ENCODE measurements around the gene CDK5RAP3. TPM values are rescaled to one million over a fixed set of nuclear protein-coding genes. Genes with fewer than 3 reads are reported as not detected.
A peak's percentile ranks its signal among the peaks of the same experiment; 100 is the strongest.

The CDK5RAP3 gene
- total RNA-seq, 6 donors from 2014 or later = 76.6 to 661 (median 160) TPM

- H3K4me1 ChIP-seq = peaks cover 10 to 48% (median 38%) of the 10 kb centered on the region in 4 donors
These were observed 17.0 kb upstream of the CDK5RAP3 start for GRCh38 chr17:47953909-47954308.

GRCh38 chr17:47955497-47956461, 15.1 kb upstream of the CDK5RAP3 start:
- Histone ChIP-seq H3K4me1 (peaks cover 0 to 30% (median 20%) of the 10 kb centered on the region in 4 donors), H3K36me3 (peaks cover 0 to 10% (median 0%) of the 10 kb centered on the region in 4 donors), H3K27ac (peak overlapping the region; percentile 83 to 89 (median 85)), H3K9me3 (no peaks in the 10 kb centered on the region), H3K4me3 (peak overlapping the region in 3 of 4 donors; percentile 47 to 61 (median 58)), H3K27me3 (no peaks in the 10 kb centered on the region)
- WGBS, 2 donors = 63 to 85% methylated on average over 5 to 6 of the region's 7 CpGs
- DNase-seq = peak in 1 of 2 donors; percentile 94
- peak; percentile 58 to 90 for ATAC-seq (ENCODE audit: low FRiP score in 2 of 2)
- TF ChIP-seq CTCF (IDR thresholded peaks at IDR 0.05) = no peak
- TF ChIP-seq POLR2A (IDR thresholded peaks at IDR 0.05) = peak in 3 of 4 donors; percentile 49 to 89 (median 54)
- peak; percentile 70 to 78 for TF ChIP-seq POLR2AphosphoS5 (IDR thresholded peaks at IDR 0.05)
- TF ChIP-seq EP300 (IDR thresholded peaks at IDR 0.05) = peak in 3 of 4 donors; percentile 58 to 91 (median 76)

More at GRCh38 chr17:47953909-47954308, 17.0 kb upstream of the CDK5RAP3 start:
- no peak for DNase-seq
- no peaks in the 10 kb centered on the region for H3K9me3 ChIP-seq
- no peak for ATAC-seq (ENCODE audit: low FRiP score in 2 of 2)
- peak overlapping the region in 3 of 4 donors; percentile 12 to 61 (median 41) for H3K4me3 ChIP-seq
- H3K27me3 ChIP-seq = no peaks in the 10 kb centered on the region
- H3K27ac ChIP-seq = peak overlapping the region; percentile 71 to 89 (median 80)
- H3K36me3 ChIP-seq = peaks cover 0 to 10% (median 0%) of the 10 kb centered on the region in 4 donors
- TF ChIP-seq POLR2A (IDR thresholded peaks at IDR 0.05) (no peak), EP300 (IDR thresholded peaks at IDR 0.05) (no peak), CTCF (IDR thresholded peaks at IDR 0.05) (peak in 1 of 6 experiments; percentile 33), POLR2AphosphoS5 (IDR thresholded peaks at IDR 0.05) (no peak)

- no peak for TF ChIP-seq CTCF (IDR thresholded peaks at IDR 0.05)
- no peak for TF ChIP-seq POLR2A (IDR thresholded peaks at IDR 0.05)
- 54 to 56% methylated on average over 4 of the region's 4 CpGs for WGBS, 2 donors
- H3K27me3 ChIP-seq = no peaks in the 10 kb centered on the region
- peak; percentile 19 to 28 for ATAC-seq (ENCODE audit: low FRiP score in 2 of 2)
- H3K9me3 ChIP-seq = no peaks in the 10 kb centered on the region
- DNase-seq = no peak
- peaks cover 0 to 3% (median 0%) of the 10 kb centered on the region in 4 donors for H3K36me3 ChIP-seq
- H3K27ac ChIP-seq = peak overlapping the region; percentile 83 to 89 (median 85)
- H3K4me1 ChIP-seq = peaks cover 0 to 18% (median 8%) of the 10 kb centered on the region in 4 donors
- peak overlapping the region in 3 of 4 donors; percentile 47 to 61 (median 58) for H3K4me3 ChIP-seq
These were observed 13.9 kb upstream of the CDK5RAP3 start for GRCh38 chr17:47956791-47957590.

GRCh38 chr17:47957591-47958490, 13.1 kb upstream of the CDK5RAP3 start, which contains the start of gene PRR15L:
Gene PRR15L (minus strand): TSS chr17:47957883. CDS start chr17:47953234, 4,649 bp downstream.
- peak within 1 kb of the TSS; percentile 83 to 89 (median 85) for H3K27ac ChIP-seq
- 36 to 43% methylated on average over 4 to 16 of the region's 16 CpGs for WGBS, 2 donors
- DNase-seq = peak in 1 of 2 donors; percentile 91

More at GRCh38 chr17:47957591-47958490, 13.1 kb upstream of the CDK5RAP3 start, which contains the start of gene PRR15L:
- ATAC-seq (ENCODE audit: low FRiP score in 2 of 2) = peak; percentile 42 to 81
- Histone ChIP-seq H3K9me3 (no peaks in the 10 kb centered on the region), H3K36me3 (peaks cover 0 to 3% (median 0%) of the 10 kb centered on the region in 4 donors), H3K27me3 (no peaks in the 10 kb centered on the region), H3K4me1 (peaks cover 0 to 12% (median 5%) of the 10 kb centered on the region in 4 donors), H3K4me3 (peak within 1 kb of the TSS in 3 of 4 donors; percentile 47 to 61 (median 58))
- TF ChIP-seq EP300 (IDR thresholded peaks at IDR 0.05) (no peak), CTCF (IDR thresholded peaks at IDR 0.05) (no peak), POLR2A (IDR thresholded peaks at IDR 0.05) (peak in 3 of 4 donors; percentile 52 to 91 (median 71)), POLR2AphosphoS5 (IDR thresholded peaks at IDR 0.05) (peak; percentile 55 to 90)

All from upper lobe of left lung (tissue), 6 donors.